Endothelial cell (in vitro differentiated cells): Measurements from ENCODE around the gene MAP1S. TPM values are rescaled to one million over a fixed set of nuclear protein-coding genes. Genes with fewer than 3 reads are reported as not detected.
A peak's percentile ranks its signal among the peaks of the same experiment; 100 is the strongest.

Source experiments
- DNase-seq: peaks from one replicate; pipeline ENCODE4 v3.0.0; 2021; ENCODE audit warnings: low spot score
- H3K27ac Mint-ChIP-seq: one replicate; pipeline ENCODE4 v1.8.0; 2021; ENCODE audit warnings: mixed read lengths, inconsistent platforms; ENCODE audit not compliant: unreplicated experiment
- H3K27me3 Mint-ChIP-seq: one replicate; pipeline ENCODE4 v1.8.0; 2021; ENCODE audit warnings: mild to moderate bottlenecking, moderate library complexity, mixed read lengths, inconsistent platforms; ENCODE audit not compliant: unreplicated experiment
- H3K36me3 Mint-ChIP-seq: one replicate; pipeline ENCODE4 v1.8.0; 2021; ENCODE audit warnings: mild to moderate bottlenecking, low read depth, mixed read lengths, inconsistent platforms; ENCODE audit not compliant: unreplicated experiment
- H3K4me1 Mint-ChIP-seq: one replicate; pipeline ENCODE4 v1.8.0; 2021; ENCODE audit warnings: mild to moderate bottlenecking, mixed read lengths, inconsistent platforms; ENCODE audit not compliant: unreplicated experiment
- H3K4me3 Mint-ChIP-seq: one replicate; pipeline ENCODE4 v1.8.0; 2021; ENCODE audit warnings: mild to moderate bottlenecking, mixed read lengths, inconsistent platforms; ENCODE audit not compliant: unreplicated experiment
- H3K9me3 Mint-ChIP-seq: one replicate; pipeline ENCODE4 v1.8.0; 2021; ENCODE audit warnings: mixed read lengths, inconsistent platforms; ENCODE audit not compliant: unreplicated experiment
- total RNA-seq: library from RNA; stranded (reverse); fragmentation: NEBNext Ultra II Directional; extraction: Animal tissue kit (Norgen Biotek cat#: 25700); gene quantifications from one replicate; pipeline ENCODE4 v1.2.1, GENCODE V29; 2021; ENCODE audit not compliant: unreplicated experiment
- TF ChIP-seq, protein P1 (sequence below): fragments of 200-600 bp; sonication (generic); IDR thresholded peaks from one replicate; pipeline ENCODE4 v1.5.0; 2021; ENCODE audit warnings: antibody characterized with exemption; ENCODE audit not compliant: unreplicated experiment

Gene MAP1S
- total RNA-seq, 1 donor from 2014 or later = 173 TPM

GRCh38 chr19:17726964-17727773 is 7.9 kb downstream of the MAP1S start:
- Mint-ChIP-seq H3K27me3 (peaks cover 12% of the 10 kb centered on the region), H3K9me3 (no peaks in the 10 kb centered on the region), H3K4me1 (peaks cover 21% of the 10 kb centered on the region), H3K27ac (no peak overlapping the region), H3K4me3 (no peak overlapping the region), H3K36me3 (peaks cover 41% of the 10 kb centered on the region)
- DNase-seq = no peak
- TF ChIP-seq, protein P1, sequence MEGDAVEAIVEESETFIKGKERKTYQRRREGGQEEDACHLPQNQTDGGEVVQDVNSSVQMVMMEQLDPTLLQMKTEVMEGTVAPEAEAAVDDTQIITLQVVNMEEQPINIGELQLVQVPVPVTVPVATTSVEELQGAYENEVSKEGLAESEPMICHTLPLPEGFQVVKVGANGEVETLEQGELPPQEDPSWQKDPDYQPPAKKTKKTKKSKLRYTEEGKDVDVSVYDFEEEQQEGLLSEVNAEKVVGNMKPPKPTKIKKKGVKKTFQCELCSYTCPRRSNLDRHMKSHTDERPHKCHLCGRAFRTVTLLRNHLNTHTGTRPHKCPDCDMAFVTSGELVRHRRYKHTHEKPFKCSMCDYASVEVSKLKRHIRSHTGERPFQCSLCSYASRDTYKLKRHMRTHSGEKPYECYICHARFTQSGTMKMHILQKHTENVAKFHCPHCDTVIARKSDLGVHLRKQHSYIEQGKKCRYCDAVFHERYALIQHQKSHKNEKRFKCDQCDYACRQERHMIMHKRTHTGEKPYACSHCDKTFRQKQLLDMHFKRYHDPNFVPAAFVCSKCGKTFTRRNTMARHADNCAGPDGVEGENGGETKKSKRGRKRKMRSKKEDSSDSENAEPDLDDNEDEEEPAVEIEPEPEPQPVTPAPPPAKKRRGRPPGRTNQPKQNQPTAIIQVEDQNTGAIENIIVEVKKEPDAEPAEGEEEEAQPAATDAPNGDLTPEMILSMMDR = no peak

- peak overlapping the region; percentile 62 for H3K4me3 Mint-ChIP-seq
- peaks cover 41% of the 10 kb centered on the region for H3K36me3 Mint-ChIP-seq
- TF ChIP-seq, protein P1 = no peak
- H3K27me3 Mint-ChIP-seq = peaks cover 10% of the 10 kb centered on the region
- peaks cover 17% of the 10 kb centered on the region for H3K4me1 Mint-ChIP-seq
- no peaks in the 10 kb centered on the region for H3K9me3 Mint-ChIP-seq
- no peak for DNase-seq
- no peak overlapping the region for H3K27ac Mint-ChIP-seq
Measured at GRCh38 chr19:17727843-17728242, 8.6 kb downstream of the MAP1S start.

DNA sequence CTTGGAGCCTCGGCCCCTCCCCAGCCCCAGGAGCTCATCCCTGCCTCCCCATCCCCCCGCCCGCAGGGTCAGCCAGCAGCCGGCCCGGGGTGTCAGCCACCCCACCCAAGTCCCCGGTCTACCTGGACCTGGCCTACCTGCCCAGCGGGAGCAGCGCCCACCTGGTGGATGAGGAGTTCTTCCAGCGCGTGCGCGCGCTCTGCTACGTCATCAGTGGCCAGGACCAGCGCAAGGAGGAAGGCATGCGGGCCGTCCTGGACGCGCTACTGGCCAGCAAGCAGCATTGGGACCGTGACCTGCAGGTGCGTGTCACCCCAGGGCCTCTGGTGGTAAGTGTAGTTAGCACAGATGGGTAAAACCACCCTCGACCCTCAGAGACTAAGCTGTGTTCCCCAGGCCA is 13.8 kb downstream of the MAP1S start:
- H3K9me3 Mint-ChIP-seq = no peaks in the 10 kb centered on the region
- H3K27ac Mint-ChIP-seq = no peak overlapping the region
- peaks cover 3% of the 10 kb centered on the region for H3K27me3 Mint-ChIP-seq
- H3K4me3 Mint-ChIP-seq = no peak overlapping the region
- TF ChIP-seq, protein P1 = no peak
- H3K36me3 Mint-ChIP-seq = peaks cover 48% of the 10 kb centered on the region
- peaks cover 5% of the 10 kb centered on the region for H3K4me1 Mint-ChIP-seq
- DNase-seq = no peak

- no peak overlapping the region for H3K4me3 Mint-ChIP-seq
- peaks cover 50% of the 10 kb centered on the region for H3K36me3 Mint-ChIP-seq
- peaks cover 4% of the 10 kb centered on the region for H3K27me3 Mint-ChIP-seq
- TF ChIP-seq, protein P1 = no peak
- no peak overlapping the region for H3K27ac Mint-ChIP-seq
- no peaks in the 10 kb centered on the region for H3K9me3 Mint-ChIP-seq
- no peak for DNase-seq
- H3K4me1 Mint-ChIP-seq = peaks cover 5% of the 10 kb centered on the region
Measured at GRCh38 chr19:17734146-17734545, 14.9 kb downstream of the MAP1S start.

DNA sequence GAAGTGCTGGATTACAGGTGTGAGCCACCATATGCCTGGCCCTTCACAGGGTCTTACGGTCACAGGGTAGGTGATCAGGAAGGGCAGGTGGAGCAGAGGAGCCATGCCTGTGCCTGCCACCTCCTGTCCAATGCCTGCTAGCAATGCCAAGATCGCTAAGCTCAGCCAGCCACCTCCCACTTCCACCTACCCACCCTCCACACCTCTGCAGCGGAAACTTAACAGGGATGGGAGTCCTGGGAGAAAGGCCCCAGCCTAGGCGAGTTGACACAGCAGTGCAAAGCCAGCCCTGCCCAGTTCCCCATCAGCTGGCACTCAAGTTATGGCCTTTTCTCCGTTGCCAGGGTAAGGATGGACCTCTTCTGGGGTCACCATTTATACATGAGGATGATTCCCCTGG is 16.1 kb downstream of the MAP1S start:
- Mint-ChIP-seq H3K4me3 (no peak overlapping the region), H3K9me3 (no peaks in the 10 kb centered on the region), H3K36me3 (peaks cover 41% of the 10 kb centered on the region), H3K27ac (no peak overlapping the region), H3K27me3 (peaks cover 3% of the 10 kb centered on the region), H3K4me1 (peaks cover 5% of the 10 kb centered on the region)
- DNase-seq = no peak
- TF ChIP-seq, protein P1 = no peak
